A673 (cell line): ENCODE results near the gene SLC9C2.

ENCODE experiments used
- EZH2 ChIP-seq: fragments of 200-600 bp; sonication (generic); IDR thresholded peaks from 2 replicates; pipeline ENCODE4 v1.6.1; 2017; ENCODE audit warnings: borderline replicate concordance, low read depth, mild to moderate bottlenecking, mixed read lengths, antibody characterized with exemption, low read length; ENCODE audit not compliant: poor library complexity, severe bottlenecking
- TF ChIP-seq, protein P1 (sequence below): fragments of 300-800, 200-600 bp; sonication (generic); conservative IDR thresholded peaks from 2 replicates; pipeline ENCODE4 v1.5.1; 2017; ENCODE audit warnings: low read depth, mild to moderate bottlenecking, antibody characterized with exemption, low read length, moderate library complexity, mixed read lengths

DNA sequence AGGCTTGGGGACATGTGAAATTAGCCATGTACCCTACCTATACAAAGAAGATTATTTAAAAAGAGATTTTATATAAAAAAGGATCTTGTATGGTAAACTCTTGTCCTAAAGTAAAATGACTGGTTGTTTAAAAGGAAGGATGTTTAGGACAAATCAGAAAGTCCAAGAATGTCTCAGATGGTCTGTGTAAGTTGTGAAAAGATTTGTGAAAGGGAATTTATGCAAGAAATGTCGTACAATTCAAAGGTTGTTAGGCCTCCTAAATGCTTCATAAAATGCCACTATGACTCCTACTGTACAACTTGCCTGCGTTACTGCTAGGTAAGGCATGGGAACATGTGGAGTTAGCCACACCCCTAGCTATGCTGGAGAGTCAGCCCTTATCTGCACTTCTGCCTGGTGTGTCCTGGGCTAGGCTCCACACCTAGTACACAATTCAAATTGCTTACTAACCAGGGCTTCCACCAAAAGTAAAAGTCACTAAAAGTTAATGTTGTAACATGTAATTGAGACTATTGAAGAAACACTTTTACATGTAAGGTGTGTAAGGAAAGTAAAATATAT lies 106.0 kb downstream of the SLC9C2 start:
- TF ChIP-seq, protein P1, sequence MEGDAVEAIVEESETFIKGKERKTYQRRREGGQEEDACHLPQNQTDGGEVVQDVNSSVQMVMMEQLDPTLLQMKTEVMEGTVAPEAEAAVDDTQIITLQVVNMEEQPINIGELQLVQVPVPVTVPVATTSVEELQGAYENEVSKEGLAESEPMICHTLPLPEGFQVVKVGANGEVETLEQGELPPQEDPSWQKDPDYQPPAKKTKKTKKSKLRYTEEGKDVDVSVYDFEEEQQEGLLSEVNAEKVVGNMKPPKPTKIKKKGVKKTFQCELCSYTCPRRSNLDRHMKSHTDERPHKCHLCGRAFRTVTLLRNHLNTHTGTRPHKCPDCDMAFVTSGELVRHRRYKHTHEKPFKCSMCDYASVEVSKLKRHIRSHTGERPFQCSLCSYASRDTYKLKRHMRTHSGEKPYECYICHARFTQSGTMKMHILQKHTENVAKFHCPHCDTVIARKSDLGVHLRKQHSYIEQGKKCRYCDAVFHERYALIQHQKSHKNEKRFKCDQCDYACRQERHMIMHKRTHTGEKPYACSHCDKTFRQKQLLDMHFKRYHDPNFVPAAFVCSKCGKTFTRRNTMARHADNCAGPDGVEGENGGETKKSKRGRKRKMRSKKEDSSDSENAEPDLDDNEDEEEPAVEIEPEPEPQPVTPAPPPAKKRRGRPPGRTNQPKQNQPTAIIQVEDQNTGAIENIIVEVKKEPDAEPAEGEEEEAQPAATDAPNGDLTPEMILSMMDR: no peak
- no peak for TF ChIP-seq EZH2
